NCI-H446 treated with DMSO at 0.1 percent for 48 hours (cell line): ENCODE measurements around the gene TEAD3.
"Not testable (repeated sequence)": the region's sequence is repeated elsewhere in the genome, so short reads cannot be mapped to it uniquely, and the experiment has no call there.

Experiments
- DNase-seq: peaks from one replicate; lab custom pipeline; 2025; lab: John Stamatoyannopoulos, UW

TEAD3 gene

GRCh38 chr6:35449287-35449881 is 47.5 kb downstream of the TEAD3 start:
- DNase-seq: peak; percentile 63

GRCh38 chr6:35448191-35448590 is 48.7 kb downstream of the TEAD3 start:
- DNase-seq: no peak

GRCh38 chr6:35445691-35446090 is 51.2 kb downstream of the TEAD3 start:
- no peak for DNase-seq

GRCh38 chr6:35443341-35444030 is 53.4 kb downstream of the TEAD3 start:
- no peak for DNase-seq

GRCh38 chr6:35442693-35443092 is 54.2 kb downstream of the TEAD3 start:
- no peak for DNase-seq

- DNase-seq: no peak
Observed at GRCh38 chr6:35441642-35442041, 55.2 kb downstream of the TEAD3 start.

- no peak for DNase-seq
Observed at GRCh38 chr6:35441205-35441604, 55.7 kb downstream of the TEAD3 start.

GRCh38 chr6:35439308-35439707 is 57.6 kb downstream of the TEAD3 start:
- DNase-seq: no peak

- not testable (repeated sequence) for DNase-seq
Observed at GRCh38 chr6:35438378-35439065, 58.4 kb downstream of the TEAD3 start.

- no peak for DNase-seq
Observed at GRCh38 chr6:35436071-35436857, 60.6 kb downstream of the TEAD3 start.

GRCh38 chr6:35435074-35435837 is 61.6 kb downstream of the TEAD3 start:
- DNase-seq: no peak

GRCh38 chr6:35432702-35433101 is 64.2 kb downstream of the TEAD3 start:
- not testable (repeated sequence) for DNase-seq

- no peak for DNase-seq
Observed at GRCh38 chr6:35432291-35432690, 64.6 kb downstream of the TEAD3 start.

- no peak for DNase-seq
Observed at GRCh38 chr6:35429463-35429862, 67.4 kb downstream of the TEAD3 start.

GRCh38 chr6:35428421-35429149 is 68.3 kb downstream of the TEAD3 start:
- no peak for DNase-seq

GRCh38 chr6:35427851-35428321 is 69.0 kb downstream of the TEAD3 start:
- no peak for DNase-seq

- DNase-seq: no peak
Observed at GRCh38 chr6:35427435-35427834, 69.4 kb downstream of the TEAD3 start.

GRCh38 chr6:35426074-35426473 is 70.8 kb downstream of the TEAD3 start:
- DNase-seq: no peak

GRCh38 chr6:35425284-35425683 is 71.6 kb downstream of the TEAD3 start:
- no peak for DNase-seq
